ENCODE results near the gene DNAH5. TPM values are rescaled to one million over a fixed set of nuclear protein-coding genes. Genes with fewer than 3 reads are reported as not detected.
"Not testable (repeated sequence)": the region's sequence is repeated elsewhere in the genome, so short reads cannot be mapped to it uniquely, and the experiment has no call there.

DNAH5 gene
- total RNA-seq, 1 donor from 2014 or later: 0.20 TPM

DNA sequence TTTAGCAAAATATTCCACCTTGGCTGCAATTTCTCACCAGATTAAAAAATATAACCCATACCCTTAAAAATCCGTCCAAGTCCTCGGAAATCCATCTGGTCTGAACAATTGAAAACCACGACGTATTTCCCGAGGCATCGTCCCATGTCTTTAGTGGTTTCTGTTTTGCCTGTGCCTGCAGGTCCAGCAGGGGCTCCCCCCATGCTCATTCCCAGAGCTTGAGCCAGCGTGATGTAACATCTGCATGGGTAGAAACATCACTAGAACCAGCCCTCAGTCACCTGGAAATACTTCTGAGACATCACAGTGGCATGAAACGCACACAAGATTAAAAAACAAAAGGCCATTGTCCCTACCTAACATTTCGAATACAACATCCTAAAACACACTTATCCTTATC is 114.0 kb downstream of the DNAH5 start:
- no peak for DNase-seq

DNA sequence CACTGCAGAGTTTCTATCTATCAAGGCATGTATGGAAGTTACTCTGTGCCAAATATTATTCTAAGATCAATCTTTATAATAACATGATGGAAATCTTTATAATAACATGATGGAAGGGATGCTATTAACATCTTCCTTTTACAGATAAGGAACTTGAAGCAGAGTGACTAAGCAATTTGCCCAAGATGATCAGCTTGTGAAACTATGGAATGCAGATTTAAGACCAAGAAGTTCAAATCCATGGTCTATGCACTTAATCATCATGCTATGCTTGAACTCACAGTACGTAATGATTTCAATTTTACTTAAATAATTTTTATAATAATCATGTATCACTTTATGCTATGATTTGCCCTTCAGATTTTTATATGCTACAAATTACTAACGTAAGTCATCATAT is 123.1 kb downstream of the DNAH5 start:
- DNase-seq: no peak

DNA sequence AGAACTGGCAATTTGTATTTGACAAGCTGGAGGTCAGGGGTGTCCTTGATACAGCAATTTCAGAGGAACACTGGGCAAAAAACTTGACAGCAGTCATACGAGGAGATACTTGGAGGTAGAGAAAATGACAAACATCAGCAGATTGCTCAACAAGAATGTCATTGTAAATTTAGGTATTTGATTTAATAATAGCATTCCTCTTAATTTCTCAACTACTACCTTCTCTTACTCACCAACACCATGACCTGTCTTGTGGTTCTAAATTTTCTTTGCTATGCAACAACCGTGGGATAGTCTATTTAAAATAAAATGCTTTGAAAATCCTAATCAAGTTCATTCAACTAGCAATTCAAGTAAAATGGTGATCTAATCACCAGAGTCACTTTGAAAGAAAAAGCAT is 128.4 kb downstream of the DNAH5 start:
- no peak for DNase-seq

DNA sequence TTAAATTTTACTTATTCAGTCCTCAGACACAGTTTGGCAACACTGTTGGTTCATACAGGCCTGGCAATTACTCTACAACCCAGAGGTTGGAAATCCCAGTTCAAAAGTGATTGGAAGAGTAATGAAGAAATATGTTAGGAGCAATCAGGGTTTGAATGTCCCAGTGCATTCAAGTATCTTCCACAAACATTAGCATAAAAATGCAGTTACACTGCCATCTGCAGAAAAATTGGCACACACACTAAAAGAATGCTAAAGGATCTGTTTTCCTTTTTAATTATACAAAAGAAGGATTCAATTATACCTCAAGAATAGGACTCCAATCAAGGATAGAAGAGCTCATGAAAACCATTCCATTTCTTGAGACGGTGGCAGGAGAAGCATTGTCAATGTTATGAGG is 130.2 kb downstream of the DNAH5 start:
- DNase-seq: no peak

DNA sequence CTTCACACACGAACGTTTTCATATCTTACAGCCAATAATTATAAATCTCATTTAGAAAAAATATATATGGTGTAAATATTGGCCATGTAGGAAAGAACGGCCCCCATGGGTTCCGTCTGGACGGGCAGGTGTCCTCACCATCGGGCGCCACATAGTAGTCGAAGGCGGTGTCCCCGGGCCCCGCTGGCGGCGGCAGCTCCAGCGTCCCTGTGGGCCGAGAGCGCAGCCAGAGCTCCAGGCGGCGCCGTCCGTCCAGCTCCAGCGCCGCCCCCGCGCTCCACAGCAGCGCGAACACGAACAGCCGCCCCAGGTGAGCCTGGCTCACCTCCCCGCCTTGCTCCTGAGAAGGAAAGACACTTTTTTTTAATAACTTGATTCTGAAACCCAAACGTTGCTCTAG is 134.6 kb downstream of the DNAH5 start:
- DNase-seq: no peak

DNA sequence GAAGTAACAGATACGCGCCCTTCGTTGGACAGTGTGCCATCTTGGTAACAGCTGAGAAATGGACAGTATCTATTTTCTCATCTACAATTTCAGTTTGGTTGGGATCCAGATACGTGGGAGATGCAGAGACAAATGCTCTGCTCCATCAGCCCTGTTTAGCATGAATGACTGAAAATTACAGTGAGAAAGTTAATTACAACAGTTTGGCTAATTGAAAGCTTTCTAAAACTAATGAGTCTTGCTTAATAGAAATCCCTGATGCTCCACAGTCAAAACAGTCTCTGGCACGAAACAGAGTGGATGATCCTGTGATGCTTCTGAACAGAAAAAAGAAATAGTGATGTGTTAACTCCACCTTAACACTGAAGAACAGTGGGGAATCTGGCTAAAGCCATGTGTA is 140.2 kb downstream of the DNAH5 start:
- no peak for DNase-seq

DNA sequence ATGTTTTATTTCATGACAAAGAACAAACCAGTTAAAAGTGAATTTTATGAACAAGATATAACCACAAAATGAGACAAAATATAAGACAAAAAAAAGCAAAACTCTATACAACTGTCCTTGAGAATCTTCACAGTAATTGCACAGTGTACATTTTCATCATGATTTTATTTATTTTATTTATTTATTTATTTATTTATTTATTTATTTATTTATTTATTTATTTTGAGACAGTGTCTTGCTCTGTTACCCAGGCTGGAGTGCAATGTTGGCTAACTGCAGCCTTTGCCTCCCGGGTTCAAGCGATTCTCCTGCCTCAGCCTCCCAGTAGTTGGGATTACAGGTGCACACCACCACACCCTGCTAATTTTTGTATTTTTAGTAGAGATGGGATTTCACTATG is 145.9 kb downstream of the DNAH5 start:
- not testable (repeated sequence) for DNase-seq

DNA sequence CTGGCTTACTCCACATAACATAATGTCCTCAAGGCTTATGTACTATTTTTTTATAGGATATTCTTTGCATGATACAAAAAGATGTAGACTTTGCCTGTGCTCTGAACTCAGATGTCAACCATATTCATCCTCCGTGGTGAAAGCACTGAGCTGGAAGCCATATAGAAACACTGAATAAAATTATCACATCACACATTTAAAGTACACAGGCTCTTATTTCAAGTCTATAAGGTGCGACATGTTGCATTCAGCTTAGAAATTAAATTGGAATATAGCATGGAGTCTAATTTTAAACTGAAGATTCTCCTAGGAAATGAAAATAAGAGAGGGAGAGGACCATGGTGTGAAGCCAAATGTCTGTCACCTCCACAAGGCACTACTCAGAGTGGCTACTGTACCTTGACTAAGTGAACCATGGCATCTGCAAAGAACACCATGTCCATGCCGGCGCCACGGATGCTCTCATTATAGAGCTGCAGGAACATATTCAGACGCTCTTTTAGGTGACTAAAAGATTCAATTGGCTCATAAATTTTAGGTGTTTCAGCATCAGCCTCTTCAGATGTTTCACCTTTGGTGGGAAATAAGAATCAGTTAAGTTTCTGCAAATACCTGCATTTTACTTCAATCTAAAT is 158.6 kb downstream of the DNAH5 start:
- DNase-seq: no peak

DNA sequence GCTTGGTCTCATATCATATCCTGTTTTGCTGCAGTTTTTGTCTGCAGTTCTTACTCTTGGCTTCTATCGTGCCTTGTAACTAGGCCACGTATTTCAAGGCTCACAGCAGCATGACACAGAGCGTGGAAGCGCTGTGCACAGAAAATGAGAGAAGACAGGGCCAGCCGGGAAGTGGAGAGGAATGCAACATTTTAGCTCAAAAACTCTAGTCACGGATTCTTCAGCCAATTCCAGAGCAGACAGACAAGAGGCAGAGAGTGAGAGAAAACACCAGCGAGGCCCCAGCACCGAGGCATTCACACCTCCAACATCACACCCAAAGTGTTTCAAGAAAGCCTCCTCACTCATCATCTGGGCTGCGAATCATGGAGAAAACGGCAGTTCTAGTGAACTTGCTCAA is 160.8 kb downstream of the DNAH5 start:
- no peak for DNase-seq

DNA sequence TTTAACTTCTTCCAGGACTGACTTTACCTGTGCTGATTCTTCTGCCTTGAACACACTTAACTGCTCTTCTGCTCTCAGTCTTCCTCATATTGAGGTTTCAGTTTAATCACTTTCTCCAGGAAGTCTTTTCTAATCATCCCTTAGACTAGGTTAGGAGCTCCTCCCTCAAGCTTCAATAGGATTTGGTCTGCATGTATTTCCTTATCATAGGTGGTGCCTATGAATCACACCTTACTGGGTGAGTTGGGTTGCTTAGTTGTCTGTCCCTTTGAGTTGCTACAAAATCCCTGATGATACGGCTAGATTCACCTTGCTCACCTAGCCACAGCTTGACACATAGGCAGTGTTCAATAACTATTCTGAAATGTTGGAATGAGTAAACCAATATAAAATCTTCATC is 164.4 kb downstream of the DNAH5 start:
- no peak for DNase-seq

DNA sequence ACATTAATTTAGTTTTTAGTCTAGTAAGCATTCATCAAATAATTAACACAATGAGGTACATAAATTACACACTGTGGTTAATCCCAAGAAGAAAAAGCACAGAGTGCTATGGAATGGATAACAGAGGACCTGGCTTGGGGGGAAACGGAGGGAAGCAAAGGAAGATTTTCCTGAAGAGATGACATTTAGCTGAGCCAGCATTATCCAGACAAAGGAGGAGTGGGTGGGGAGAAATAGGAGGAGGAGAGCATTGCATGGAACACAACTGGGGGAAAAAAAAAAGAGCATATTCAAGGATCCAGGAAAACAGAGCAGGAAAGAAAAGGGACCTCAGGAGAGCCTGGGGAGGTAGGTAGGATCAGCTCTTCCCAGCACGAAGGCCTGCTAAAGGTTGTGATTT is 170.8 kb downstream of the DNAH5 start:
- no peak for DNase-seq

DNA sequence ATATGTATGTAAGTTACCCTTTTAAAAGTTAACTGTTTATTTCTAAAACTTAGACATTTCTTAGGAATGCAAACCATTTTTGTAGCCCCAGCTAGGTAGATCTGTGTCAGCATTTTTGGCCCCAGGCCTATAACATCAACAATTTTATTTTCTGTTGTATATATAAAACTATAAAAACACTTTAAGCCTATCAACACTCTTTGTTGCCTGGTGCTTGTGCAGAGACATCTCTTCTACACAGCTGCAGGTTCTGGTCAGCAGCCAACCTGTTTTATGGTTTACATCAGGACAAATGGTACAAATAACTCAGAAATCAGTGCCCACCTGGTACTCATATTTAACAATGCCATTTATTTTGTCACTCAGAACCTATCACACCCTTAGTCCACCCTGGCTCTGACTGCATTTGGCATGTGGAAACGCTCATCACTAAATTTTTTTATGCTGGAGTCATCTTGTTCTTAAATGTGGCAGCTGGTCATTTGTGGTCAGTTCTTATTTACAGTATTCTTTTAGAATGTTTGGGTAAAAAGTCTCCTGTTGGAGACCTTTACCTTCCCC is 173.4 kb downstream of the DNAH5 start:
- no peak for DNase-seq

DNA sequence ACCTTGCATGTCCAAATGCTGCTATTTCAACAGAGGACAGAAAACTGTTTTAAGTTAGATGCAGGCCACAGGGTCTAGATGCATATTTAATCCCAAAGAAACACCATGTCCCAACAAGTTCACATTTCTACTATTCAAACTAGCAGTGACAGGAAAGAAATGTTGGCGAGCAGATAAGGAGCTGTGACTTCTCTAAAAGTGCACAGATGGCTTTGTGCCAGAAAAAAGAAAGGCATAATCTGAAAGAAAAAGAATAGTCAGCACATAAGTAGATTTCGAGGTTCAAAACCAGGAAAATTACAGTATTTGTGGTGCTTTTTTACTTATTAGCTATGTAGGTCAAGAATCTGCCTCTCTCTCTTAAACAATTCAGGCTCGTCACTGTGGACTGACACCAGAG is 178.3 kb downstream of the DNAH5 start:
- no peak for DNase-seq

DNA sequence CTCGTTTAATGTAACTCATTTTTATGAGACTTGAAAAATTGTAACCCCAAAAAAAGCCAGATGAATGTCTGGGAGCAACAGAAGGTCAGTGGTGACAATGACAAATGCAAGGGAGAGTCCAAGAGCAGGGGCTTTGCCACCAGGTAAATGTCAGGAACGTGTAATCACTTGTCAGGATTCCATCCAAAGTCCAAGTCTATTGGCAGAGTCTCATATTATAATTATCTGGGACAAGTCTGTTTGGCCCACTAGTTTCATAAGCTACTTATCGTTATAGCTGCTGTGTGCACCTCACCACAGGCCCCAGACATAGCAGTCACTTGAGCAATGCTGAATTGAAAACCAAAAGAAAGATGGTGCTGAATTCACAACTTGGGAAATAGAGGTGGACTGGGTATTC is 180.8 kb downstream of the DNAH5 start:
- no peak for DNase-seq

DNA sequence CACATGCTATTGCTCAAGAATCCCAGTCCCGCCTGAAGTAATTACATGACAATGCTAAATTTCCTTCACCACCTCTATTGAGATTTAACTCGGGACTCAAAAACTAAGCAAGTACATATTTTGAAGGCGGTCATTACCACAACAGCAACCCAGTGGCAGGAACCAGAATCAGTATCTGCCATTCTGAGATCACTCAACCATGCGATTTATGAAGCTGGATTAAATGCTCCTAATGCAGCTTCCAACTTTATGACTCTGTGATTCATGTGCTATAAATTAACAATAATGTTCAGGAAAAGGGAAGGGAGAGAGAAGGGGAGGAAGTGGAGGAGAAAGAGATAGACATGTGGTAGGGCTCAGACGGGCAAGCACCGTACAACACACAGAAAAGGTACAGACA is 194.7 kb downstream of the DNAH5 start:
- DNase-seq: no peak

DNA sequence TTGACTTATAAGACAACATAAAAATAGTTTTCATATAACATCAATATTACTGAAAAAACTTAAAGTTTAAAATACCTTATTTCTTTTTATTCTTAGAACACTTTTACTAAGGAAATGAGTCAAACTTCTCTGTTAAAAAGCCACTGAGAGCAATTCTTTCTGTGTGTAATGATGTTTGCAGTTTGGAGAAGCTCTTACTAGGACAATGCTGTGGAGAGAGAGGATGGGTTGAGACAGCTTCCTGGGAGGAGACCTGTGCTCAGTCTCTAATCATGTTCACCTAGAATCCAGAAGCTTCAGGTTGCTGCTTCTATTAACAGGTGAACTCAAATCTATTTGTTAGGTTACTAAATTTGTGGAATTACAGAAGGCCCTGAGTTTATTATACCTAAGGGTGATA is 198.5 kb downstream of the DNAH5 start:
- DNase-seq: no peak

DNA sequence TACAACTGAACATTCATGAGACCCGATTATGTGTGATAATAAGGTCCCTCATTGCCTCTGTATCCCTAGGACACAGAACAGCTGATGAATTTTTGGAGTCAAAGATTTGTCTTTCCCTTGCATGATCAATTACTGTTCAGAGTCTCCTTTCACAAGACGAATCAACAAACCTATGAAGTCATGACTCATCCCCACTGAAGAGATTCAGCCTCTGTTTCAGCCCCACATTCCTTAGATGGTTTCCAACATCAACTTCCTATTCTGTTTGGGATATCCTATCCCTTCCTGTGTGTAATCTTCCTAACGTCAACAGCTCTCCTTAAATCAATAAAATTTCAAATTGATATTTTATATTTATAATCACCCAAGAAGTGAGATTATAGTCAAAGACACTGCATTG is 199.0 kb downstream of the DNAH5 start:
- DNase-seq: no peak

DNA sequence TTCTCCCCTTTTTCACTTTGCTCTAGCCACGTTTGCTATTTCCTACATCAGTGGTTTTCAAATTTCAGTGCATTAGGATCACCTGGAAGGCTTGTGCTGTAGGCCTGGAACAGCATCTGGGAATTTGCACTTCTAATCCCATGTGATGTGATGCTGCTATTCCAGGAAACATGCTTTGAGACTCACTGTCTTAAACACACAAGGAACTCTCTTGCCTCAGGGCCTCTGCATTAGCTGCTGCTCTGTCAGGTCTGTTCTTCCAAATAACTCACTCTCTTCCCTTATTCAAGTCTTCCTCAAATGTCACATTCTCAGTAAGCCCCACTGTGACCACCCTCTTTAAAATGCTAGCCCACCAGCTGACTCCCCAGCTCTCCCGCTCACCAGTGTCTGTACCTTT is 204.0 kb downstream of the DNAH5 start:
- no peak for DNase-seq

DNA sequence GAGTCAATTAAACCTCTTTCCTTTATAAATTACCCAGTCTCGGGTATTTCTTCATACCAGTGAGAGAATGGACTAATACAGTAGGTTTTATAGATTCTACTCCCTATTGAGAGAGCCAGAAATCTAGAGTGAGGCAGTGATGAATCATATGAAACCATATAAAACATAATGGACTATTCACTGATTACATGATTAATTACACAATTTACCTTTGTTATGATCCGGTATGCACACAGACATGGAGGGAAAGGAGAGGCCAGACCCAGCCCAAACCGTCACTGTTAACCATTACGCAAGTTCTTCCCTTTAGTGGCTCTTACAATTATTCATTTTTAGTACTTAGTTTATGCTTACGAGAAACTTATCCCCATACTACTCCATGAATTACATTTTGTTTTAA is 205.0 kb downstream of the DNAH5 start:
- no peak for DNase-seq

DNA sequence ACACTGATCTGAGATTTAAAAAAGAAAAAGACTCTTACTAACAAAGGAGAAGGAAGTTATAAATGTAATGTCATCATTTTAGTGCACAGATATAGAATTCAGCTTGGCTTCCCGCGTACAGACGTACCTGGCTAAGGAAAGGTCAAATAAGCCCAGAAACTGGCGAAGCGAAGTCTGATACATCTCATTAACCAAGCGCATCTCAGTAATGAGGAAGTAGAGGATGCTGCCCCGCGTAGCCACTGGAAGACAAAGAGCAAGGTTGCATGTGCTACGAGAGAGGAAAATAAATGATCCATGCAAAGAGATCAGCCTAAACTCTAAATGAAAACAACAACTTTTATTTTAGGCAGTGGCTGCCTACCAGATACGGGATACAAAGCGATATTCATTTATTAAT is 208.8 kb downstream of the DNAH5 start:
- no peak for DNase-seq

DNA sequence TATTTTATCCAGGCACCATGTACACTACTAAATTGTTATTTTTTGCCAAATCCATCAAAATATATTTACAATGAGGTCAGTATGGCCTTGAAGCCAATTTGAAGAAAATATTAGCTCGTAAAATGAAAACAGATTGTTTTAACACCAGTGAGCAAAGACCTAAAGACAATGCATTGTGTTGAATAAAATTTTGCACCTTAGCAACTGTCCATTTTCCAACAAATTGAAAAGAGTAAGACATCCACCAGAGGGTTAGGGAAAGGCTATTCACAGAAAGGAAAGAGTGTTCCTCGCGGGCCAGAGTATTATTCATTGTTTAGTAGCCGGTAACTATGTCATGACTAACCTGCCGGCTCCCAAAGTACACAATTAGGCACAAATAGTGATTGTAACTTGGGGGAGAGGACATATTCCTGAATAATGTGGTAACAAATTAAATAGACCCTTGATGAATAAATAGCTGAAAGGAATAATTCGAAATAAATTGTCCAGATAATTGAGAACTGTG is 213.3 kb downstream of the DNAH5 start:
- no peak for DNase-seq

DNA sequence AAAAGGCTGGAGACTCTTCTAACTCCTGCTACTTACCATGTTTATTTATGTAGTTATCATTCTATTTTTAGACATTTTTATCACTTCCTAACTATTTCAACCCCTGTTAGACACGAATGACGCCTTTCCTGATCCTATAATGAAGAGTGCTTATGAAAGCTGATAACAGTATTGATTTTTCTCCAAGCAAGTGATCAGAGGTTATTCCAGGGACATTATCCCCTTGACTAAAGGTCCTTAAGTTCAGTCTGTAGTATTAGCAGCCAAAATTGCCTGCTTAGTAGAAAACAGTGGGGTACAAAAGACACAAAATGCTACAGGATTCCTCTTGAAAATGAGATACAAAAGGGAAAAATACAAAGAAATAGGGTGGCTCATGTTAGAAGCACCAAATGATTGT is 235.6 kb downstream of the DNAH5 start:
- no peak for DNase-seq

DNA sequence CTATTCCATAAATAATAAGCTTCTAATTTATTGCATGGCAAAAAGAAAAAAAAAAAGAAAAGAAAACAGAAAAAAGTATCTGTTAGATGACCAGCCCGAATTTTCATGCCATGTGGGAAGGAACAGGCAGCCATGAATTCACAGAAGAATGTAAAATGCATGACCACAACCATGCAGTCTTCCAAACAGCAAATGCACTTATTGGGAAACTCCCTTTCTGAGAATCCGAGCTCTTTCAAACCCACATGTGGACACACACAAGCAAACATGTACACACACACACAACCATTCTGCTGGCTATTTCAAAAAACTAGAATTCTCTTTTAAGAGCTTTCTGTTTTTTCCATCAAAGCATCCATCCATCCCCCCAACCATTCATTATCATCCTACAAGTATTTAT is 236.1 kb downstream of the DNAH5 start:
- DNase-seq: no peak

DNA sequence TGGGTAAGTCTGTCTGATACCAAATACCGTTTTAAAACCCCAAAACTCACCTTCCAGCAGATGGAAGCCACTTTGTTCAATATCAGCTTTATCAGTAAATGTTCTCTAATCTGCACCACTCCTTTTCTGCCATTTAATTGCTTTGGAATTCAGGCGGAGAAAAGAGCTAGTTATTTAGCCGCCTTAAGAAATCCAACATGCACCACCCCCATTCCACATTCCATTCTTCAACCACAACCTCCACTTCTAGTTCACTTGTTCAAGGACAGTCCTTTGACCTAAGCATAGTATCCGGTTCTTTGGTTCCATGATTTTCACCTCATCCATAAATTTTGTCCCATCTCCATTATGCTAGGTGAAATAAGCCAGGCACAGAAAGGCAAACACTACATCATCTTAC is 240.1 kb downstream of the DNAH5 start:
- no peak for DNase-seq

DNA sequence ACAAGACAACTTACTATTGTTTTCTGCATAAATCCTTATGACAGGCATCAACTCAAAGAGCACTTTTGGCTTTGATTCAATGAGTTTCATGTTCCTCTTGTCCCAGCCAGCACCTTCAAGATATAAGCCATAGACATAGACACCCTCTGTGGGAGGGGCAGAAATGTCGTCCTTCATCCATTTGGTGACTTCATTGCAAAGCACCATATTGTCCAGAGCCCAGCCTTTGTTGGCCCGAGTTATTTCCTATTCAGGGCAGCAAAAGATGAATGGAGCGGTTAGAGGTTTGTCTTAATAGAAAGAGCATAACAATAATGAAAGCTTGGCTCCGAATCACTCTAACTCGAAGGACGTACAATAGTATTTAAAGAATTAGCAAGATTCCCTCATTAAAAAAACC is 243.9 kb downstream of the DNAH5 start:
- no peak for DNase-seq

Data from skin of body (tissue), 2 donors.